Measurements from ENCODE around the gene TVP23B. TPM values are rescaled to one million over a fixed set of nuclear protein-coding genes. Genes with fewer than 3 reads are reported as not detected.
"Not testable (repeated sequence)": the region's sequence is repeated elsewhere in the genome, so short reads cannot be mapped to it uniquely, and the experiment has no call there.

The TVP23B gene
- total RNA-seq, 1 experiment from 2014 or later, result 47.8 TPM

GRCh38 chr17:18739616-18740391 lies 41.2 kb upstream of the TVP23B start:
- H3K4me1 ChIP-seq (ENCODE audit: control insufficient read depth in 1 of 2, insufficient read depth in 2 of 2, low read length in 2 of 2); intact Hi-C loops (cut with micrococcal nuclease); H3K79me2 ChIP-seq (ENCODE audit: insufficient read depth, low read length); CTCF ChIA-PET; H3K4me2 ChIP-seq (ENCODE audit: low read length); H3K4me3 ChIP-seq (replicated peaks in 1 of 2; ENCODE audit: low read depth in 1 of 2, low read length in 2 of 2); H3K36me3 ChIP-seq (ENCODE audit: control insufficient read depth in 1 of 2, insufficient read depth in 2 of 2, low read length in 2 of 2); H4K20me1 ChIP-seq (ENCODE audit: insufficient read depth); H2AFZ ChIP-seq (ENCODE audit: low read depth, low read length, poor library complexity, severe bottlenecking); H3K27me3 ChIP-seq (ENCODE audit: insufficient read depth, low read length); H3K9ac ChIP-seq (ENCODE audit: low read length); DNase-seq (ENCODE audit: low read depth, low spot score); ATAC-seq; H3K27ac ChIP-seq (ENCODE audit: low read depth, low read length); RAD21 ChIA-PET (ENCODE audit: low non-redundant PET in 1 of 2, low total read pairs in 2 of 2, uncharacterized antibody in 2 of 2, unreplicated experiment in 2 of 2); POLR2A ChIA-PET; H3K9me3 ChIP-seq (ENCODE audit: control insufficient read depth in 1 of 2, insufficient read depth in 1 of 2, low read depth in 1 of 2, low read length in 2 of 2); H3K9me2 ChIP-seq (ENCODE audit: insufficient read depth); BruUV-seq (replicated peaks): not testable (repeated sequence)

- ATAC-seq; CTCF ChIA-PET; H3K27ac ChIP-seq (ENCODE audit: low read depth, low read length); H4K20me1 ChIP-seq (ENCODE audit: insufficient read depth); BruUV-seq (replicated peaks); POLR2A ChIA-PET; H3K9ac ChIP-seq (ENCODE audit: low read length); H3K27me3 ChIP-seq (ENCODE audit: insufficient read depth, low read length); RAD21 ChIA-PET (ENCODE audit: low non-redundant PET in 1 of 2, low total read pairs in 2 of 2, uncharacterized antibody in 2 of 2, unreplicated experiment in 2 of 2); H3K36me3 ChIP-seq (ENCODE audit: control insufficient read depth in 1 of 2, insufficient read depth in 2 of 2, low read length in 2 of 2); H2AFZ ChIP-seq (ENCODE audit: low read depth, low read length, poor library complexity, severe bottlenecking); H3K79me2 ChIP-seq (ENCODE audit: insufficient read depth, low read length); intact Hi-C loops (cut with micrococcal nuclease); DNase-seq (ENCODE audit: low read depth, low spot score); H3K4me1 ChIP-seq (ENCODE audit: control insufficient read depth in 1 of 2, insufficient read depth in 2 of 2, low read length in 2 of 2); H3K9me3 ChIP-seq (ENCODE audit: control insufficient read depth in 1 of 2, insufficient read depth in 1 of 2, low read depth in 1 of 2, low read length in 2 of 2); H3K4me2 ChIP-seq (ENCODE audit: low read length); H3K9me2 ChIP-seq (ENCODE audit: insufficient read depth); H3K4me3 ChIP-seq (replicated peaks in 1 of 2; ENCODE audit: low read depth in 1 of 2, low read length in 2 of 2): not testable (repeated sequence)
Measured at GRCh38 chr17:18741228-18741627, 39.8 kb upstream of the TVP23B start.

- H3K27ac ChIP-seq (ENCODE audit: low read depth, low read length); ATAC-seq; H3K9me3 ChIP-seq (ENCODE audit: control insufficient read depth in 1 of 2, insufficient read depth in 1 of 2, low read depth in 1 of 2, low read length in 2 of 2); CTCF ChIA-PET; H2AFZ ChIP-seq (ENCODE audit: low read depth, low read length, poor library complexity, severe bottlenecking); BruUV-seq (replicated peaks); POLR2A ChIA-PET; H4K20me1 ChIP-seq (ENCODE audit: insufficient read depth); H3K9ac ChIP-seq (ENCODE audit: low read length); DNase-seq (ENCODE audit: low read depth, low spot score); RAD21 ChIA-PET (ENCODE audit: low non-redundant PET in 1 of 2, low total read pairs in 2 of 2, uncharacterized antibody in 2 of 2, unreplicated experiment in 2 of 2); H3K9me2 ChIP-seq (ENCODE audit: insufficient read depth); H3K4me3 ChIP-seq (replicated peaks in 1 of 2; ENCODE audit: low read depth in 1 of 2, low read length in 2 of 2); H3K27me3 ChIP-seq (ENCODE audit: insufficient read depth, low read length); H3K4me2 ChIP-seq (ENCODE audit: low read length); intact Hi-C loops (cut with micrococcal nuclease); H3K79me2 ChIP-seq (ENCODE audit: insufficient read depth, low read length); H3K36me3 ChIP-seq (ENCODE audit: control insufficient read depth in 1 of 2, insufficient read depth in 2 of 2, low read length in 2 of 2); H3K4me1 ChIP-seq (ENCODE audit: control insufficient read depth in 1 of 2, insufficient read depth in 2 of 2, low read length in 2 of 2): not testable (repeated sequence)
Measured at GRCh38 chr17:18743699-18744421, 37.1 kb upstream of the TVP23B start, which contains the start of gene FBXW10. Gene FBXW10, plus strand, starts transcription at chr17:18744054. Its CDS starts 191 bp downstream, at chr17:18744245.

- BruUV-seq (replicated peaks); H3K27ac ChIP-seq (ENCODE audit: low read depth, low read length); POLR2A ChIA-PET; DNase-seq (ENCODE audit: low read depth, low spot score); H2AFZ ChIP-seq (ENCODE audit: low read depth, low read length, poor library complexity, severe bottlenecking); CTCF ChIA-PET; H3K4me2 ChIP-seq (ENCODE audit: low read length); H3K36me3 ChIP-seq (ENCODE audit: control insufficient read depth in 1 of 2, insufficient read depth in 2 of 2, low read length in 2 of 2); H3K9ac ChIP-seq (ENCODE audit: low read length); H3K79me2 ChIP-seq (ENCODE audit: insufficient read depth, low read length); H3K9me3 ChIP-seq (ENCODE audit: control insufficient read depth in 1 of 2, insufficient read depth in 1 of 2, low read depth in 1 of 2, low read length in 2 of 2); H3K4me1 ChIP-seq (ENCODE audit: control insufficient read depth in 1 of 2, insufficient read depth in 2 of 2, low read length in 2 of 2); H4K20me1 ChIP-seq (ENCODE audit: insufficient read depth); RAD21 ChIA-PET (ENCODE audit: low non-redundant PET in 1 of 2, low total read pairs in 2 of 2, uncharacterized antibody in 2 of 2, unreplicated experiment in 2 of 2); H3K9me2 ChIP-seq (ENCODE audit: insufficient read depth); ATAC-seq; H3K4me3 ChIP-seq (replicated peaks in 1 of 2; ENCODE audit: low read depth in 1 of 2, low read length in 2 of 2); intact Hi-C loops (cut with micrococcal nuclease); H3K27me3 ChIP-seq (ENCODE audit: insufficient read depth, low read length): not testable (repeated sequence)
Measured at GRCh38 chr17:18744726-18745125, 36.3 kb upstream of the TVP23B start.

All from HCT116 (cell line).